HEK293 (cell line): ENCODE results near the gene CCL19.
A peak's percentile ranks its signal among the peaks of the same experiment; 100 is the strongest.

Experiments used
- CTCF ChIA-PET: fragments of 350-600 bp; formaldehyde crosslinking; extraction: SDS; loops from one replicate; lab custom pipeline; 2021; ENCODE audit warnings: antibody characterized with exemption; lab: Yijun Ruan, JAX
- POLR2A ChIA-PET: fragments of 300-600 bp; formaldehyde crosslinking; extraction: SDS; loops from one replicate; lab custom pipeline; 2020; ENCODE audit warnings: antibody characterized with exemption, inconsistent platforms; lab: Yijun Ruan, JAX
- H3K27ac ChIP-seq: fragments of 200-500 bp; sonication (Bioruptor generic); 2 replicates; pipeline ENCODE4 v1.5.1; 2014; ENCODE audit warnings: low read depth, low read length, control low read depth, inconsistent platforms; ENCODE audit errors: extremely low read depth
- H3K36me3 ChIP-seq, 2 experiments: fragments of 200-500 bp in 1 of 2; sonication (Bioruptor generic) in 1 of 2; 1 replicate in 1 of 2; 2 replicates in 1 of 2; pipeline ENCODE4 v1.5.1; 2014 to 2017; ENCODE audit warnings: inconsistent platforms in 2 of 2, low read length in 2 of 2; ENCODE audit not compliant: control insufficient read depth in 2 of 2, insufficient read depth in 1 of 2
- H3K4me1 ChIP-seq: fragments of 200-500 bp; sonication (Bioruptor generic); 2 replicates; pipeline ENCODE4 v1.5.1; 2014; ENCODE audit warnings: mild to moderate bottlenecking, low read length, inconsistent platforms; ENCODE audit not compliant: control insufficient read depth, insufficient read depth
- H3K4me3 ChIP-seq: 2 replicates; pipeline ENCODE4 v1.5.1; 2011; ENCODE audit warnings: low read depth, mild to moderate bottlenecking, control low read depth, low read length, moderate library complexity
- H3K9me3 ChIP-seq: fragments of 200-500 bp; sonication (Bioruptor generic); 2 replicates; pipeline ENCODE4 v1.5.1; 2014; ENCODE audit warnings: low read depth, low read length, inconsistent platforms; ENCODE audit not compliant: control insufficient read depth, insufficient read depth
- EGR2 ChIP-seq: fragments of 450-650 bp; formaldehyde crosslinking; IDR thresholded peaks from 2 replicates; pipeline ENCODE4 v1.5.1; 2016; ENCODE audit warnings: low read depth, missing biosample characterization, missing genetic modification characterization
- HOXC10 ChIP-seq: sonication (generic); formaldehyde crosslinking; IDR thresholded peaks from 2 replicates; pipeline ENCODE4 v1.8.1; 2023; ENCODE audit warnings: mild to moderate bottlenecking, missing genetic modification reagents
- SALL2 ChIP-seq: fragments of 450-650 bp; formaldehyde crosslinking; IDR thresholded peaks from 2 replicates; pipeline ENCODE4 v1.5.0; 2017; ENCODE audit warnings: missing biosample characterization, mild to moderate bottlenecking, missing genetic modification characterization, borderline replicate concordance
- ZFHX2 ChIP-seq: fragments of 450-650 bp; formaldehyde crosslinking; conservative IDR thresholded peaks from 2 replicates; pipeline ENCODE4 v1.5.1; 2016; ENCODE audit warnings: missing biosample characterization, missing genetic modification characterization
- ZNF146 ChIP-seq: fragments of 450-650 bp; formaldehyde crosslinking; IDR thresholded peaks from 2 replicates; pipeline ENCODE4 v1.5.1; 2016; ENCODE audit warnings: missing biosample characterization, missing genetic modification characterization
- ZNF148 ChIP-seq: fragments of 450-650 bp; formaldehyde crosslinking; IDR thresholded peaks from 2 replicates; pipeline ENCODE4 v1.5.0; 2017; ENCODE audit warnings: missing biosample characterization, missing genetic modification characterization, borderline replicate concordance
- ZNF239 ChIP-seq: fragments of 450-650 bp; formaldehyde crosslinking; IDR thresholded peaks from 2 replicates; pipeline ENCODE4 v1.5.1; 2016; ENCODE audit warnings: missing biosample characterization, missing genetic modification characterization
- ZNF514 ChIP-seq: fragments of 450-650 bp; formaldehyde crosslinking; IDR thresholded peaks from 2 replicates; pipeline ENCODE4 v1.5.1; 2016; ENCODE audit warnings: missing biosample characterization, missing genetic modification characterization
- ZNF571 ChIP-seq: fragments of 450-650 bp; formaldehyde crosslinking; IDR thresholded peaks from 2 replicates; pipeline ENCODE4 v1.5.0; 2017; ENCODE audit warnings: missing biosample characterization, missing genetic modification characterization
- ZNF677 ChIP-seq: fragments of 450-650 bp; IDR thresholded peaks from 2 replicates; pipeline ENCODE4 v1.5.0; 2018; ENCODE audit warnings: missing biosample characterization, mild to moderate bottlenecking, missing genetic modification characterization, moderate library complexity
- ZNF76 ChIP-seq: fragments of 450-650 bp; formaldehyde crosslinking; IDR thresholded peaks from 2 replicates; pipeline ENCODE4; 2016; ENCODE audit warnings: low read depth, missing biosample characterization, missing genetic modification characterization, borderline replicate concordance
- ZNF791 ChIP-seq: fragments of 450-650 bp; formaldehyde crosslinking; IDR thresholded peaks from 2 replicates; pipeline ENCODE4 v1.5.1; 2016; ENCODE audit warnings: missing biosample characterization, missing genetic modification characterization
- ZSCAN16 ChIP-seq: fragments of 450-650 bp; formaldehyde crosslinking; IDR thresholded peaks from 2 replicates; pipeline ENCODE4 v1.5.1; 2016; ENCODE audit warnings: missing biosample characterization, missing genetic modification characterization
- TF ChIP-seq, protein P1 (sequence below): fragments of 450-650 bp; formaldehyde crosslinking; IDR thresholded peaks from 2 replicates; pipeline ENCODE4 v1.5.1; 2017; ENCODE audit warnings: missing biosample characterization, missing genetic modification characterization
- TF ChIP-seq, protein P2 (sequence below): fragments of 450-650 bp; formaldehyde crosslinking; IDR thresholded peaks from 2 replicates; pipeline ENCODE4 v1.5.1; 2016; ENCODE audit warnings: missing biosample characterization, missing genetic modification characterization

Gene CCL19

GRCh38 chr9:34674440-34674839, 16.6 kb downstream of the CCL19 start:
- H3K27ac ChIP-seq, result no peak overlapping the region
- no peaks in the 10 kb centered on the region for H3K36me3 ChIP-seq
- POLR2A ChIA-PET, result no interaction called here

GRCh38 chr9:34671307-34671706, 19.8 kb downstream of the CCL19 start:
- POLR2A ChIA-PET, result no interaction called here
- CTCF ChIA-PET, result no interaction called here
- TF ChIP-seq ZNF148 (tag by site-specific recombination) (no peak), ZFHX2 (tag by site-specific recombination) (no peak), ZNF146 (tag by site-specific recombination) (no peak), ZSCAN16 (tag by site-specific recombination) (no peak), ZNF239 (tag by site-specific recombination) (no peak), HOXC10 (CRISPR knock-in tag) (no peak), SALL2 (tag by site-specific recombination) (no peak), ZNF791 (tag by site-specific recombination) (no peak), ZNF76 (tag by site-specific recombination) (no peak)
- TF ChIP-seq, protein P1, sequence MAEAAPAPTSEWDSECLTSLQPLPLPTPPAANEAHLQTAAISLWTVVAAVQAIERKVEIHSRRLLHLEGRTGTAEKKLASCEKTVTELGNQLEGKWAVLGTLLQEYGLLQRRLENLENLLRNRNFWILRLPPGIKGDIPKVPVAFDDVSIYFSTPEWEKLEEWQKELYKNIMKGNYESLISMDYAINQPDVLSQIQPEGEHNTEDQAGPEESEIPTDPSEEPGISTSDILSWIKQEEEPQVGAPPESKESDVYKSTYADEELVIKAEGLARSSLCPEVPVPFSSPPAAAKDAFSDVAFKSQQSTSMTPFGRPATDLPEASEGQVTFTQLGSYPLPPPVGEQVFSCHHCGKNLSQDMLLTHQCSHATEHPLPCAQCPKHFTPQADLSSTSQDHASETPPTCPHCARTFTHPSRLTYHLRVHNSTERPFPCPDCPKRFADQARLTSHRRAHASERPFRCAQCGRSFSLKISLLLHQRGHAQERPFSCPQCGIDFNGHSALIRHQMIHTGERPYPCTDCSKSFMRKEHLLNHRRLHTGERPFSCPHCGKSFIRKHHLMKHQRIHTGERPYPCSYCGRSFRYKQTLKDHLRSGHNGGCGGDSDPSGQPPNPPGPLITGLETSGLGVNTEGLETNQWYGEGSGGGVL (tag by site-specific recombination), result no peak
- TF ChIP-seq, protein P2, sequence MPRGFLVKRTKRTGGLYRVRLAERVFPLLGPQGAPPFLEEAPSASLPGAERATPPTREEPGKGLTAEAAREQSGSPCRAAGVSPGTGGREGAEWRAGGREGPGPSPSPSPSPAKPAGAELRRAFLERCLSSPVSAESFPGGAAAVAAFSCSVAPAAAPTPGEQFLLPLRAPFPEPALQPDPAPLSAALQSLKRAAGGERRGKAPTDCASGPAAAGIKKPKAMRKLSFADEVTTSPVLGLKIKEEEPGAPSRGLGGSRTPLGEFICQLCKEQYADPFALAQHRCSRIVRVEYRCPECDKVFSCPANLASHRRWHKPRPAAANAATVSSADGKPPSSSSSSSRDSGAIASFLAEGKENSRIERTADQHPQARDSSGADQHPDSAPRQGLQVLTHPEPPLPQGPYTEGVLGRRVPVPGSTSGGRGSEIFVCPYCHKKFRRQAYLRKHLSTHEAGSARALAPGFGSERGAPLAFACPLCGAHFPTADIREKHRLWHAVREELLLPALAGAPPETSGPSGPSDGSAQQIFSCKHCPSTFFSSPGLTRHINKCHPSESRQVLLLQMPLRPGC (tag by site-specific recombination), result no peak

More at GRCh38 chr9:34674440-34674839, 16.6 kb downstream of the CCL19 start:
- H3K4me1 ChIP-seq, result no peaks in the 10 kb centered on the region
- 0 out of 2 replicates have a peak, but pooled peaks have one; percentile 27 for TF ChIP-seq EGR2
- peak; percentile 44; the same call in 1 of the 2 replicates for TF ChIP-seq ZFHX2 (tag by site-specific recombination)
- TF ChIP-seq ZNF571 (tag by site-specific recombination), result no peak
- TF ChIP-seq, all 188 proteins: peak for 2
- CTCF ChIA-PET, result interaction anchor here (0.6 to 6.1 kb wide), 16 partner anchors 12 to 395 kb away, joined by 3 to 116 read pairs (median 3); partner anchors contain the start of genes CCL27 and GALT
- H3K4me3 ChIP-seq, result no peak overlapping the region
- no peaks in the 10 kb centered on the region for H3K9me3 ChIP-seq

GRCh38 chr9:34669809-34670562, 21.1 kb downstream of the CCL19 start:
- H3K9me3 ChIP-seq, result no peaks in the 10 kb centered on the region
- no peak overlapping the region for H3K27ac ChIP-seq
- ChIA-PET CTCF (interaction anchor here (0.7 to 0.9 kb wide), 3 partner anchors 10 to 161 kb away, joined by 3 read pairs; partner anchors contain the start of gene IL11RA), POLR2A (no interaction called here)
- H3K4me3 ChIP-seq, result no peak overlapping the region
- H3K36me3 ChIP-seq, result peaks cover 0 to 21% of the 10 kb centered on the region in 2 experiments; a peak in 1 of 3 replicates
- TF ChIP-seq ZNF677 (tag by site-specific recombination) (peak; percentile 92), ZNF514 (tag by site-specific recombination) (no peak)
- peaks cover 1% of the 10 kb centered on the region; the same call in 1 of the 2 replicates for H3K4me1 ChIP-seq

More at GRCh38 chr9:34671307-34671706, 19.8 kb downstream of the CCL19 start:
- Histone ChIP-seq H3K4me3 (no peak overlapping the region), H3K36me3 (peaks cover 0 to 21% of the 10 kb centered on the region in 2 experiments; a peak in 1 of 3 replicates), H3K9me3 (no peaks in the 10 kb centered on the region), H3K27ac (no peak overlapping the region), H3K4me1 (no peaks in the 10 kb centered on the region)
